ENCODE results near the gene NR0B1.

DNA sequence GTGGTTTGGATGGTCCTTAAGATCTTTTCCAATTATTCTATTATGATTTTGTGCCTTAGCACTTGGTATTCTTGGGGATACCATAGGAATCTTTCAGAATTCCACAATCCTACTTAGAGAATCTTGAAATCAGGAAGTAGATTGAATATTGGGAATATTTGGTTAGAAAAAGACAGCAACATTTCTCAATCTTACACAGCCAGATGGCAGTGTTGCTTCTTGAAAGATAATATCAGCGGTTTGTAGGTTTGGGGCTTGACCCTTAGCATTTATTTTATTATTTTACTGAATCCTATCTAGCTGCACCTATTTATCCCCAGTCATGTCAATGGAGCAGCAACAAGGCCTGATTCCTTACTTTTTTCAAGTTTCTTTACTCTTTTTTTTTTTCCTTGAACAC is 33.7 kb downstream of the NR0B1 start:
- TF ChIP-seq, protein P1, sequence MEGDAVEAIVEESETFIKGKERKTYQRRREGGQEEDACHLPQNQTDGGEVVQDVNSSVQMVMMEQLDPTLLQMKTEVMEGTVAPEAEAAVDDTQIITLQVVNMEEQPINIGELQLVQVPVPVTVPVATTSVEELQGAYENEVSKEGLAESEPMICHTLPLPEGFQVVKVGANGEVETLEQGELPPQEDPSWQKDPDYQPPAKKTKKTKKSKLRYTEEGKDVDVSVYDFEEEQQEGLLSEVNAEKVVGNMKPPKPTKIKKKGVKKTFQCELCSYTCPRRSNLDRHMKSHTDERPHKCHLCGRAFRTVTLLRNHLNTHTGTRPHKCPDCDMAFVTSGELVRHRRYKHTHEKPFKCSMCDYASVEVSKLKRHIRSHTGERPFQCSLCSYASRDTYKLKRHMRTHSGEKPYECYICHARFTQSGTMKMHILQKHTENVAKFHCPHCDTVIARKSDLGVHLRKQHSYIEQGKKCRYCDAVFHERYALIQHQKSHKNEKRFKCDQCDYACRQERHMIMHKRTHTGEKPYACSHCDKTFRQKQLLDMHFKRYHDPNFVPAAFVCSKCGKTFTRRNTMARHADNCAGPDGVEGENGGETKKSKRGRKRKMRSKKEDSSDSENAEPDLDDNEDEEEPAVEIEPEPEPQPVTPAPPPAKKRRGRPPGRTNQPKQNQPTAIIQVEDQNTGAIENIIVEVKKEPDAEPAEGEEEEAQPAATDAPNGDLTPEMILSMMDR (IDR thresholded peaks at IDR 0.05; ENCODE audit: low read depth, low read length) = peak; percentile 54
- TF ChIP-seq EZH2phosphoT487 (IDR thresholded peaks at IDR 0.05; ENCODE audit: low read depth) = no peak
